ENCODE results near the gene ULK4. TPM values are rescaled to one million over a fixed set of nuclear protein-coding genes. Genes with fewer than 3 reads are reported as not detected.

The ULK4 gene
- total and polyA plus RNA-seq, 2 experiments from 2014 or later: 1.8 to 3.7 TPM

DNA sequence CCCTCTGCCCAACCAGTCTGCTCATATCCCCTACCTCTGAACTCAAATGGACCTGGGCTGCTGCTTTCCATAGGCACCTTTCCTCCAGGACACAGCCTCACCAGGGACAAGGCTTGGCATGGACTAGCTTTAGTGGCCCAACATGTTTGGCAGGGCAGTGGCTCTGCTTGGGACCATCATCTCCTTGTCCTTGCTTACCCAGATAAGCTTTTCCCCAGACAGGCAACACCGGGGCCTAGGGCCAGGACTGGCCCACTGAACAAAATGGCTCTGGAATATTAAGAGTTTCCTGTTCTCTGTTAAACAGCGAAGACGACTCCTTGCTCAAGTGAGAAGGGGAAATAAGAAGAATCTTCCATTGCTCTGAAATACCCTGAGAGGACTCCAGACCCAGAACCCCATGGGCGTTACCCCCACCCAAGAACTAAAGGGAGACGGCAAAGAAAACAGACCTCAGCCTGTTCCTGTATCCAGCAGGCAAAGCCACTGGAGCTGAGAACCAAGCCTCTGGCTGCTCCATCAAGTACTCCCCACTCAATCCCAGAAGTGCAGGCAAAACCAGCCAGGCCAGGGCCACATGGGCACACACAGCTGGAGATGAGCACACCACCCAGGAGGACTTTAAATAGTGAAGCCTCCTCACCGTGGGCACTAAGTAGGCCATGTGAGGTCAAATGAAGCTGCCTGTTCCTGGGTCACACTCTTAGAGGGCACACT lies 717.1 kb downstream of the ULK4 start:
- Histone ChIP-seq H3K9me3 (ENCODE audit: low read depth) (no peaks in the 10 kb centered on the region), H3K27ac (peak overlapping the region; percentile 66), H3K4me1 (ENCODE audit: low read depth) (peaks cover 20% of the 10 kb centered on the region), H3K36me3 (peaks cover 16% of the 10 kb centered on the region), H3K4me3 (no peak overlapping the region), H3K27me3 (no peaks in the 10 kb centered on the region)
- DNase-seq (ENCODE audit: low read depth in 1 of 2, low spot score in 1 of 2): no peak
- no peak for TF ChIP-seq CTCF (IDR thresholded peaks at IDR 0.05; ENCODE audit: low read depth, low read length)

- Histone ChIP-seq H3K4me1 (ENCODE audit: low read depth) (peaks cover 13% of the 10 kb centered on the region), H3K27ac (peak overlapping the region; percentile 25), H3K36me3 (peaks cover 30% of the 10 kb centered on the region)
Measured at GRCh38 chr3:41243183-41243582, 718.7 kb downstream of the ULK4 start.

GRCh38 chr3:41241800-41242571 lies 719.9 kb downstream of the ULK4 start:
- H3K27me3 ChIP-seq: no peaks in the 10 kb centered on the region
- no peaks in the 10 kb centered on the region for H3K9me3 ChIP-seq (ENCODE audit: low read depth)
- DNase-seq (ENCODE audit: low read depth in 1 of 2, low spot score in 1 of 2): no peak
- H3K27ac ChIP-seq: peak overlapping the region; percentile 56
- no peak overlapping the region for H3K4me3 ChIP-seq
- no peak for TF ChIP-seq CTCF (IDR thresholded peaks at IDR 0.05; ENCODE audit: low read depth, low read length)
- peaks cover 41% of the 10 kb centered on the region for H3K36me3 ChIP-seq
- H3K4me1 ChIP-seq (ENCODE audit: low read depth): peaks cover 3% of the 10 kb centered on the region

More at GRCh38 chr3:41243183-41243582, 718.7 kb downstream of the ULK4 start:
- no peak for TF ChIP-seq CTCF (IDR thresholded peaks at IDR 0.05; ENCODE audit: low read depth, low read length)
- DNase-seq (ENCODE audit: low read depth in 1 of 2, low spot score in 1 of 2): no peak
- H3K4me3 ChIP-seq: no peak overlapping the region
- H3K9me3 ChIP-seq (ENCODE audit: low read depth): no peaks in the 10 kb centered on the region
- H3K27me3 ChIP-seq: no peaks in the 10 kb centered on the region

DNA sequence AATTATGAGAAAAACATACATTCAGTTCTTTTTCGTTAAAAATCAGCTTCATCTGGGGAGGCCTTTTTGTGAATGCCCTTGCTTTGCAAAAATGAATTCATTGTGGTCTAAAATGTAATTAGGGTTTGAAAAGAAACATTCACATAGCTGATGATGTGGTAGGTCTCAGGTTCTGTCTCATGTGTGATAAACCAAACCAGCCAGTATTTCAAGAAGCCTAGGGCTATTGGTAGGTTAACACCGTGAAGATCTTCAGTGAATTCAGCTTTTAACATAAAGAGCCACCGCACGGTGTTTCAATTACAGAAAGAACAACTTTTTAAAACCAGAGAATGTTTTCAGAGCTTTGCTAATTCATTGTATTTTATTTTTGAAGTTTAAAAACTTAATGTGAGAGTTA lies 720.7 kb downstream of the ULK4 start:
- peak overlapping the region; percentile 56 for H3K27ac ChIP-seq
- H3K4me1 ChIP-seq (ENCODE audit: low read depth): no peaks in the 10 kb centered on the region
- no peak for DNase-seq (ENCODE audit: low read depth in 1 of 2, low spot score in 1 of 2)
- no peak overlapping the region for H3K4me3 ChIP-seq
- no peaks in the 10 kb centered on the region for H3K27me3 ChIP-seq
- H3K9me3 ChIP-seq (ENCODE audit: low read depth): no peaks in the 10 kb centered on the region
- TF ChIP-seq CTCF (IDR thresholded peaks at IDR 0.05; ENCODE audit: low read depth, low read length): no peak
- H3K36me3 ChIP-seq: peaks cover 49% of the 10 kb centered on the region

GRCh38 chr3:41239587-41239986 lies 722.3 kb downstream of the ULK4 start:
- Histone ChIP-seq H3K9me3 (ENCODE audit: low read depth) (no peaks in the 10 kb centered on the region), H3K27ac (peak overlapping the region; percentile 8), H3K36me3 (peaks cover 65% of the 10 kb centered on the region), H3K4me1 (ENCODE audit: low read depth) (no peaks in the 10 kb centered on the region), H3K4me3 (no peak overlapping the region), H3K27me3 (no peaks in the 10 kb centered on the region)
- no peak for TF ChIP-seq CTCF (IDR thresholded peaks at IDR 0.05; ENCODE audit: low read depth, low read length)
- DNase-seq (ENCODE audit: low read depth in 1 of 2, low spot score in 1 of 2): no peak

Data from cardiac muscle cell (in vitro differentiated cells and primary cell).